H1 (cell line): ENCODE measurements around the gene CHD8. TPM values are rescaled to one million over a fixed set of nuclear protein-coding genes. Genes with fewer than 3 reads are reported as not detected.

Source experiments
- ATF2 ChIP-seq: IDR thresholded peaks from 2 replicates; pipeline ENCODE4 v1.6.1; 2012; ENCODE audit warnings: low read length, inconsistent platforms
- BACH1 ChIP-seq: IDR thresholded peaks from 2 replicates; pipeline ENCODE4 v1.6.1; 2012; ENCODE audit warnings: low read length, improper control_type of control experiment
- BRCA1 ChIP-seq: IDR thresholded peaks from 2 replicates; pipeline ENCODE4 v1.6.1; 2012; ENCODE audit warnings: low read depth, low read length, improper control_type of control experiment
- CEBPB ChIP-seq: IDR thresholded peaks from 2 replicates; pipeline ENCODE4 v1.6.1; 2012; ENCODE audit warnings: low read depth, low read length
- CREB1 ChIP-seq: IDR thresholded peaks from 2 replicates; pipeline ENCODE4 v1.6.1; 2012; ENCODE audit warnings: inconsistent platforms
- E2F6 ChIP-seq: IDR thresholded peaks from 2 replicates; pipeline ENCODE4 v1.6.1; 2012; ENCODE audit warnings: inconsistent platforms
- EGR1 ChIP-seq: IDR thresholded peaks from 2 replicates; pipeline ENCODE4 v1.6.1; 2011; ENCODE audit warnings: low read depth, low read length, borderline replicate concordance
- EP300 ChIP-seq, 2 experiments: IDR thresholded peaks; 1 replicate in 1 of 2; 2 replicates in 1 of 2; pipeline ENCODE4 v1.6.1; 2011 to 2012; ENCODE audit warnings: low read depth in 2 of 2, low read length in 2 of 2, mild to moderate bottlenecking in 2 of 2, borderline replicate concordance in 1 of 2, inconsistent platforms in 1 of 2, moderate library complexity in 1 of 2
- FOSL1 ChIP-seq: IDR thresholded peaks from 2 replicates; pipeline ENCODE4 v1.6.1; 2011; ENCODE audit warnings: mild to moderate bottlenecking, low read depth, low read length, moderate library complexity; ENCODE audit not compliant: insufficient read depth
- GABPA ChIP-seq: IDR thresholded peaks from 2 replicates; pipeline ENCODE4 v1.6.1; 2011; ENCODE audit warnings: mild to moderate bottlenecking, low read length, moderate library complexity, borderline replicate concordance; ENCODE audit not compliant: insufficient read depth
- GTF2F1 ChIP-seq: IDR thresholded peaks from 2 replicates; pipeline ENCODE4 v1.6.1; 2012; ENCODE audit warnings: low read depth, low read length, improper control_type of control experiment, borderline replicate concordance
- KDM1A ChIP-seq: fragments of 200-600, 300-600 bp; sonication (generic); IDR thresholded peaks from 2 replicates; pipeline ENCODE4 v1.7.1; 2016; ENCODE audit warnings: mild to moderate bottlenecking, low read length, borderline replicate concordance
- MAFK ChIP-seq: IDR thresholded peaks from 2 replicates; pipeline ENCODE4 v1.6.1; 2012; ENCODE audit warnings: low read depth, mild to moderate bottlenecking, improper control_type of control experiment, low read length
- POLR2A ChIP-seq, 2 experiments: IDR thresholded peaks; 1 replicate in 1 of 2; 2 replicates in 1 of 2; pipeline ENCODE4 v1.6.1; 2011; ENCODE audit warnings: low read depth in 2 of 2, low read length in 2 of 2, mild to moderate bottlenecking in 2 of 2; ENCODE audit errors: control extremely low read depth in 1 of 2
- POLR2AphosphoS5 ChIP-seq: IDR thresholded peaks from 2 replicates; pipeline ENCODE4 v1.6.1; 2011; ENCODE audit warnings: low read depth, low read length
- POU5F1 ChIP-seq: IDR thresholded peaks from 2 replicates; pipeline ENCODE4 v1.6.1; 2011; ENCODE audit warnings: low read depth, mild to moderate bottlenecking, low read length, moderate library complexity
- RXRA ChIP-seq: IDR thresholded peaks from 2 replicates; pipeline ENCODE4 v1.6.1; 2011; ENCODE audit warnings: low read depth, mild to moderate bottlenecking, low read length, moderate library complexity; ENCODE audit not compliant: insufficient read depth
- SIN3A ChIP-seq, 2 experiments: IDR thresholded peaks in 1 of 2; conservative IDR thresholded peaks in 1 of 2; 2 replicates each; pipeline ENCODE4 v1.6.1; 2011 to 2012; ENCODE audit warnings: low read length in 2 of 2, improper control_type of control experiment in 1 of 2, low read depth in 1 of 2, mild to moderate bottlenecking in 1 of 2
- SP1 ChIP-seq: IDR thresholded peaks from 2 replicates; pipeline ENCODE4 v1.6.1; 2011; ENCODE audit warnings: low read depth, low read length
- TAF1 ChIP-seq: IDR thresholded peaks from 2 replicates; pipeline ENCODE4 v1.6.1; 2011; ENCODE audit warnings: mild to moderate bottlenecking, low read depth, low read length
- TAF7 ChIP-seq: optimal IDR thresholded peaks from 2 replicates; pipeline ENCODE3; 2011; ENCODE audit warnings: low read depth, mild to moderate bottlenecking, inconsistent platforms, low read length, moderate library complexity, borderline replicate concordance
- TBP ChIP-seq: IDR thresholded peaks from 2 replicates; pipeline ENCODE4 v1.6.1; 2011; ENCODE audit warnings: low read depth, low read length, improper control_type of control experiment
- TCF12 ChIP-seq: IDR thresholded peaks from 2 replicates; pipeline ENCODE4 v1.6.1; 2011; ENCODE audit warnings: low read depth, mild to moderate bottlenecking, low read length
- polyA plus RNA-seq, 7 experiments: library from polyadenylated mRNA; depleted of rRNA in 3 of 7; stranded (reverse) in 5 of 7; unstranded in 2 of 7; fragments of >200 nt in 5 of 7; fragments of 200-250 nt in 2 of 7; gene quantifications; 1 replicate in 5 of 7; 2 replicates in 1 of 7; 4 replicates in 1 of 7; pipeline versions ENCODE4 v1.2.1 to v1.2.3, GENCODE V29; 2011 to 2013; ENCODE audit warnings: missing spikeins in 2 of 7, mixed read lengths in 2 of 7
- total RNA-seq: library from RNA; stranded (reverse); fragmentation: NEBNext Ultra II Directional; extraction: Animal tissue kit (Norgen Biotek cat#: 25700); gene quantifications from 2 replicates; pipeline ENCODE4 v1.2.1, GENCODE V29; 2021

The CHD8 gene
- total and polyA plus RNA-seq, 2 of the 8 experiments (the other 6 are each of a cell fraction or from before 2014, with no cell fraction given) = 88.3 to 140 TPM

DNA sequence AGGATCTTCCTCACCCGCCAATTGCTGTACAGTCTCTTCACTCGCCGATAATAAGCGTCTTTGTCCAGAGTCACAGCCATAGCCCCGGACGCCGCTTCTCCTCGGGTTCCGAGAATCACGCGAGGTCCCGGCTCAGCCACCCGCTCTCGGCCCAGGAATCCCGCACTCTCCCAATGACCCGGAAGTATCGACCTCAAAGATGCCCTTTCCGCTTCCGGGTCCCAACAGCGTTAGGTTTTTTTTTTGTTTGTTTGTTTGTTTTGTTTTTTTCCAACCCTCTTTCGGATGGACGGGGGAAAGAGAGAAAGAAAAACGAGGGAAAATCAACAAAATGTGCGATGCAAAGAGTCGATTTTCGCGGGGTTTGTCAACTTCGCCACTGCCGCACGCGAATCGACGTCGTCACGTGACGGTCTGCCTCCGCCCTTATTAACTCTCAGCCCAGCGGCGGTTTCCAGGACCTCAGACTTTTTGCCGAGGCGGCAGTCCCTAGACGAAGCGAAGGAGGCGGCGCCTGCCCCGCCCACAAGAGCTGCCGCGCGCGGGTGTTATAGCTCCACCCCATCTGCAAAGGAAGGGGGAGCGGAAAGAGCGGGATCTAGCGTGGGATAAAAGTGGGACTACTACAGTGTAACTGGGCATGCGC, 72.0 kb downstream of the CHD8 start, which contains the start of gene SUPT16H (continued):
- TF ChIP-seq BRCA1 (peak; percentile 78), RXRA (no peak), BACH1 (peak; percentile 76), KDM1A (no peak), CEBPB (no peak), FOSL1 (no peak), POLR2A (IDR thresholded peaks at IDR 0.05; ENCODE audit: control extremely low read depth in 1 of 2, low read depth in 2 of 2, low read length in 2 of 2) (peak; percentile 74 to 94), ATF2 (no peak), EP300 (IDR thresholded peaks at IDR 0.05; ENCODE audit: borderline replicate concordance in 1 of 2, low read depth in 2 of 2, low read length in 2 of 2) (peak in 1 of 2 experiments; percentile 7; a peak in 1 of 3 replicates), EGR1 (no peak), SIN3A (conservative IDR thresholded peaks at IDR 0.05 in 1 of 2, IDR thresholded peaks at IDR 0.05 in 1 of 2; ENCODE audit: low read depth in 1 of 2, low read length in 2 of 2) (peak; percentile 15 to 34; a peak in 1 of 4 replicates), MAFK (no peak), TAF1 (peak; percentile 89), SP1 (peak; percentile 39; the same call in 1 of the 2 replicates), GTF2F1 (0 out of 2 replicates have a peak, but pooled peaks have one; percentile 51), CREB1 (peak; percentile 44; the same call in 1 of the 2 replicates), TCF12 (no peak), TBP (peak; percentile 65), E2F6 (peak; percentile 72), TAF7 (peak; percentile 33), POLR2AphosphoS5 (peak; percentile 86), GABPA (peak; percentile 94), POU5F1 (no peak)
